Measurements from ENCODE around the gene DISC1. TPM values are rescaled to one million over a fixed set of nuclear protein-coding genes. Genes with fewer than 3 reads are reported as not detected.

DISC1 gene
- total and polyA plus RNA-seq, 5 donors, result 2.3 to 7.4 (median 4.6) TPM

GRCh38 chr1:231844986-231845502 is 218.5 kb downstream of the DISC1 start:
- Histone ChIP-seq H3K27me3 (ENCODE audit: control insufficient read depth, insufficient read depth) (no peaks in the 10 kb centered on the region), H3K4me1 (ENCODE audit: control insufficient read depth, insufficient read depth, low read length) (peaks cover 3% of the 10 kb centered on the region), H3K27ac (ENCODE audit: low read length) (peak overlapping the region; percentile 9), H3K4me3 (ENCODE audit: low read length) (peak overlapping the region; percentile 73), H3K9me3 (ENCODE audit: control insufficient read depth, low read length) (no peaks in the 10 kb centered on the region)
- WGBS, result 35% methylated on average over 7 of the region's 7 CpGs
- DNase-seq (peak in 2 of 3 donors; percentile 17 to 50), ATAC-seq (peak in 1 of 2 donors; percentile 7)
- intact Hi-C loops (cut with DNase I), result loop anchor here in 1 of 4 donors (10.0 kb wide), 1 partner anchor 90 kb away; no protein-coding TSS in a partner anchor

- peak; percentile 71 to 72 for ATAC-seq
- WGBS, result 72% methylated on average over 7 of the region's 7 CpGs
- intact Hi-C loops (cut with DNase I), result loop anchor here in 1 of 4 donors (10.0 kb wide), 1 partner anchor 93 kb away; no protein-coding TSS in a partner anchor
- Histone ChIP-seq H3K27me3 (ENCODE audit: control insufficient read depth, insufficient read depth) (no peaks in the 10 kb centered on the region), H3K4me3 (ENCODE audit: low read length) (peak overlapping the region; percentile 73), H3K27ac (ENCODE audit: low read length) (peak overlapping the region; percentile 89), H3K9me3 (ENCODE audit: control insufficient read depth, low read length) (no peaks in the 10 kb centered on the region), H3K4me1 (ENCODE audit: control insufficient read depth, insufficient read depth, low read length) (peaks cover 4% of the 10 kb centered on the region)
- no peak for DNase-seq
These were observed 221.2 kb downstream of the DISC1 start for GRCh38 chr1:231847612-231848397.

GRCh38 chr1:231849981-231850380 is 223.4 kb downstream of the DISC1 start:
- DNase-seq, result peak in 1 of 3 donors; percentile 52
- peak in 1 of 2 donors; percentile 13 for ATAC-seq
- intact Hi-C loops (cut with DNase I), result loop anchor here in 2 of 4 donors (5.0 to 10.0 kb wide), 2 partner anchors 95 to 777 kb away; no protein-coding TSS in a partner anchor
- H3K9me3 ChIP-seq (ENCODE audit: control insufficient read depth, low read length), result no peaks in the 10 kb centered on the region
- no peak overlapping the region for H3K4me3 ChIP-seq (ENCODE audit: low read length)
- H3K27me3 ChIP-seq (ENCODE audit: control insufficient read depth, insufficient read depth), result no peaks in the 10 kb centered on the region
- H3K27ac ChIP-seq (ENCODE audit: low read length), result peak overlapping the region; percentile 75
- peaks cover 7% of the 10 kb centered on the region for H3K4me1 ChIP-seq (ENCODE audit: control insufficient read depth, insufficient read depth, low read length)
- WGBS, result 77% methylated on average over 5 of the region's 5 CpGs

GRCh38 chr1:231850786-231851185 is 224.2 kb downstream of the DISC1 start:
- H3K4me1 ChIP-seq (ENCODE audit: control insufficient read depth, insufficient read depth, low read length), result peaks cover 7% of the 10 kb centered on the region
- ATAC-seq, result peak; percentile 87 to 89
- no peaks in the 10 kb centered on the region for H3K9me3 ChIP-seq (ENCODE audit: control insufficient read depth, low read length)
- H3K27me3 ChIP-seq (ENCODE audit: control insufficient read depth, insufficient read depth), result no peaks in the 10 kb centered on the region
- H3K27ac ChIP-seq (ENCODE audit: low read length), result peak overlapping the region; percentile 30
- H3K4me3 ChIP-seq (ENCODE audit: low read length), result no peak overlapping the region
- intact Hi-C loops (cut with DNase I), result loop anchor here in 1 of 4 donors (5.0 kb wide), 1 partner anchor 777 kb away; no protein-coding TSS in a partner anchor
- WGBS, result 37% methylated on average over 5 of the region's 5 CpGs
- peak; percentile 63 to 88 (median 82) for DNase-seq

DNA sequence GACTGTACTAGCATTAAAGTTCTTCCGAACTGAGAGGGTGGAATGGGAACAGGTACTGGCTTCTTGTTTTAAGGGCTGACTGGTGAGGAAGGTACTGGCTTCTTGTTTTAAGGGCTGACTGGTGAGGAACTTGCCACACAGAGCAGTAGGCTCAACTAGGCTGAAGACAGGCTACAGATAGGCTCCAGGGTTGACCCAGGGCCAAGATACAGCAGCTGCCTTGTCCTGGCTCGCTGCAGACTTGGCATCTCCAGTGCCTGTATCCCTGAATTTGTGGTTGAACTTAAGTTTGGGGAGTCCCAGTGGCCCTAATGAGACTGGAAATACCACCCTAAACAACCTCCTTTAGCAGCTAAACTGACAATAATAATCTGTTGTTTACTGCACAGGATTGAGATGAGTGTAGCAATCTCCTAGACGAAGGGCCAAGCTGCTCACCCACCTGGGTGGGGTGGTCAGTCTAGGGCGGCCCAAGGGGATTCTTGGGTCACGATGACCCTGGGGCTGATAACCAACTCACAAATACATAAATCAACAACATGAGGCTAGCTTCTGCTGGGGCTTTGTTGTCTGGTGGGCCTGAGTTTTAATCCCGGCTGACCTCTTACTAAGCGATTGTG is 227.1 kb downstream of the DISC1 start:
- Histone ChIP-seq H3K4me3 (ENCODE audit: low read length) (no peak overlapping the region), H3K27me3 (ENCODE audit: control insufficient read depth, insufficient read depth) (no peaks in the 10 kb centered on the region), H3K4me1 (ENCODE audit: control insufficient read depth, insufficient read depth, low read length) (peaks cover 7% of the 10 kb centered on the region), H3K27ac (ENCODE audit: low read length) (no peak overlapping the region), H3K9me3 (ENCODE audit: control insufficient read depth, low read length) (no peaks in the 10 kb centered on the region)
- 77% methylated on average over 7 of the region's 7 CpGs for WGBS
- ATAC-seq, result peak; percentile 36 to 51
- intact Hi-C loops (cut with DNase I), result loop anchor here in 1 of 4 donors (5.0 kb wide), 1 partner anchor 774 kb away; no protein-coding TSS in a partner anchor
- DNase-seq, result peak; percentile 38 to 82 (median 81)

- DNase-seq, result no peak
- WGBS, result 70% methylated on average over 1 of the region's 1 CpG
- ATAC-seq, result no peak
- Histone ChIP-seq H3K27ac (ENCODE audit: low read length) (no peak overlapping the region), H3K27me3 (ENCODE audit: control insufficient read depth, insufficient read depth) (no peaks in the 10 kb centered on the region), H3K4me1 (ENCODE audit: control insufficient read depth, insufficient read depth, low read length) (peaks cover 3% of the 10 kb centered on the region), H3K9me3 (ENCODE audit: control insufficient read depth, low read length) (no peaks in the 10 kb centered on the region), H3K4me3 (ENCODE audit: low read length) (no peak overlapping the region)
- intact Hi-C loops (cut with DNase I), result loop anchor here in 1 of 4 donors (5.0 kb wide), 1 partner anchor 777 kb away; the partner anchor contains the start of gene SIPA1L2
These were observed 228.8 kb downstream of the DISC1 start for GRCh38 chr1:231855361-231855760.

DNA sequence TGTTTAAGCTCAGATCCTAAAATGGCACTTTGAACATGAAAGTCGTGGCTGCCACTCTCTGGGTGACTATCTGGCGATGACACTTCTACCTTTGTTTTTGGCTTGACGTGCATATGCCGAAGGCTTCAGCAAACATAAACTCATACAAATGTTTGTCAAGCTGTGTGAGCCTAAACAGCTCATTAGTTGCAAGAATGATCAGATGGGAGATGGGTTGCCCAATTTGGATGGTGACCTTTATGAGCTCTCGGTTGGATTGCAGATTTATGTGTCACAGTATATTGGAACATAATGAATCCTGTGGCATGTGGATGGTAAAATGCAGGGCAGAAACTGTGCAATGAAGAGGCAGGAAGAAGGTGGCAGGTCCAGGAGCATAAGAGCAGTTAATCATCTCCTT is 229.3 kb downstream of the DISC1 start:
- DNase-seq (no peak), ATAC-seq (no peak)
- H3K27ac ChIP-seq (ENCODE audit: low read length), result no peak overlapping the region
- WGBS, result 87% methylated on average over 5 of the region's 5 CpGs
- H3K4me1 ChIP-seq (ENCODE audit: control insufficient read depth, insufficient read depth, low read length), result peaks cover 3% of the 10 kb centered on the region
- H3K9me3 ChIP-seq (ENCODE audit: control insufficient read depth, low read length), result no peaks in the 10 kb centered on the region
- no peak overlapping the region for H3K4me3 ChIP-seq (ENCODE audit: low read length)
- H3K27me3 ChIP-seq (ENCODE audit: control insufficient read depth, insufficient read depth), result no peaks in the 10 kb centered on the region
- intact Hi-C loops (cut with DNase I), result loop anchor here in 1 of 4 donors (5.0 kb wide), 1 partner anchor 776 kb away; the partner anchor contains the start of gene SIPA1L2

- ATAC-seq (no peak), DNase-seq (no peak)
- Histone ChIP-seq H3K4me1 (ENCODE audit: control insufficient read depth, insufficient read depth, low read length) (peaks cover 3% of the 10 kb centered on the region), H3K27me3 (ENCODE audit: control insufficient read depth, insufficient read depth) (no peaks in the 10 kb centered on the region), H3K27ac (ENCODE audit: low read length) (no peak overlapping the region), H3K4me3 (ENCODE audit: low read length) (no peak overlapping the region), H3K9me3 (ENCODE audit: control insufficient read depth, low read length) (no peaks in the 10 kb centered on the region)
- WGBS, result 94% methylated on average over 3 of the region's 3 CpGs
- intact Hi-C loops (cut with DNase I), result loop anchor here in 1 of 4 donors (5.0 kb wide), 1 partner anchor 776 kb away; the partner anchor contains the start of gene SIPA1L2
These were observed 229.8 kb downstream of the DISC1 start for GRCh38 chr1:231856426-231856825.

GRCh38 chr1:231856894-231857293 is 230.3 kb downstream of the DISC1 start:
- Histone ChIP-seq H3K27ac (ENCODE audit: low read length) (no peak overlapping the region), H3K4me1 (ENCODE audit: control insufficient read depth, insufficient read depth, low read length) (peaks cover 3% of the 10 kb centered on the region), H3K9me3 (ENCODE audit: control insufficient read depth, low read length) (no peaks in the 10 kb centered on the region), H3K4me3 (ENCODE audit: low read length) (no peak overlapping the region), H3K27me3 (ENCODE audit: control insufficient read depth, insufficient read depth) (no peaks in the 10 kb centered on the region)
- WGBS, result 97% methylated on average over 4 of the region's 4 CpGs
- no peak for DNase-seq
- intact Hi-C loops (cut with DNase I), result loop anchor here in 1 of 4 donors (5.0 kb wide), 1 partner anchor 775 kb away; the partner anchor contains the start of gene SIPA1L2
- ATAC-seq, result no peak

- intact Hi-C loops (cut with DNase I), result loop anchor here in 1 of 4 donors (5.0 kb wide), 1 partner anchor 775 kb away; the partner anchor contains the start of gene SIPA1L2
These were observed 231.1 kb downstream of the DISC1 start for GRCh38 chr1:231857609-231858135.

More at GRCh38 chr1:231857609-231858135, 231.1 kb downstream of the DISC1 start:
- Histone ChIP-seq H3K9me3 (ENCODE audit: control insufficient read depth, low read length) (no peaks in the 10 kb centered on the region), H3K4me1 (ENCODE audit: control insufficient read depth, insufficient read depth, low read length) (peaks cover 3% of the 10 kb centered on the region), H3K27me3 (ENCODE audit: control insufficient read depth, insufficient read depth) (no peaks in the 10 kb centered on the region), H3K4me3 (ENCODE audit: low read length) (no peak overlapping the region), H3K27ac (ENCODE audit: low read length) (no peak overlapping the region)
- 95% methylated on average over 8 of the region's 8 CpGs for WGBS
- no peak for ATAC-seq
- DNase-seq, result no peak

Data from right cardiac atrium (tissue), 5 donors.